Measurements from ENCODE around the gene METRNL.

DNA sequence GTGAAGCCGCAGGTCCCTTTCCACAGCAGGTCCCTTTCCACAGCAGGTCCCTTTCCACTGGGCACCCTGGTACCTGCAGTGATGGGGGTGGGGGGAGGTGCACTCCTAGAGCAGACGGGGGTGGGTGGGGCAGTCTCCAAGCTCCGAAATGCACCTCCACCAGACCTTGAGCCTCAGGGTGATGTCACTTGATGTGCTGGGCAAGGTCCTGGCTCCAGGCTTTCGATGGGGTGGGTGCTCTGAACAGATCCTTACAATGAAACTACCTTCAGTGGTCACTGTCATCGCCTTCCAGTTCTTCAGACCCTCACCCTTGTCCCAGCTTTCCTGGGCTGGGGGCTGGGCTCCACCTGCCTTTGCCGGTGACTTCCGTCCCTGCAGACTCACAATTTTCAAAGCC is 1.5 kb upstream of the METRNL start:
- TF ChIP-seq, protein P1, sequence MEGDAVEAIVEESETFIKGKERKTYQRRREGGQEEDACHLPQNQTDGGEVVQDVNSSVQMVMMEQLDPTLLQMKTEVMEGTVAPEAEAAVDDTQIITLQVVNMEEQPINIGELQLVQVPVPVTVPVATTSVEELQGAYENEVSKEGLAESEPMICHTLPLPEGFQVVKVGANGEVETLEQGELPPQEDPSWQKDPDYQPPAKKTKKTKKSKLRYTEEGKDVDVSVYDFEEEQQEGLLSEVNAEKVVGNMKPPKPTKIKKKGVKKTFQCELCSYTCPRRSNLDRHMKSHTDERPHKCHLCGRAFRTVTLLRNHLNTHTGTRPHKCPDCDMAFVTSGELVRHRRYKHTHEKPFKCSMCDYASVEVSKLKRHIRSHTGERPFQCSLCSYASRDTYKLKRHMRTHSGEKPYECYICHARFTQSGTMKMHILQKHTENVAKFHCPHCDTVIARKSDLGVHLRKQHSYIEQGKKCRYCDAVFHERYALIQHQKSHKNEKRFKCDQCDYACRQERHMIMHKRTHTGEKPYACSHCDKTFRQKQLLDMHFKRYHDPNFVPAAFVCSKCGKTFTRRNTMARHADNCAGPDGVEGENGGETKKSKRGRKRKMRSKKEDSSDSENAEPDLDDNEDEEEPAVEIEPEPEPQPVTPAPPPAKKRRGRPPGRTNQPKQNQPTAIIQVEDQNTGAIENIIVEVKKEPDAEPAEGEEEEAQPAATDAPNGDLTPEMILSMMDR (IDR thresholded peaks at IDR 0.05; ENCODE audit: poor library complexity, severe bottlenecking): no peak
- no peak for TF ChIP-seq EP300 (conservative IDR thresholded peaks at IDR 0.05; ENCODE audit: poor library complexity, severe bottlenecking)
- no peak for TF ChIP-seq EZH2 (IDR thresholded peaks at IDR 0.05; ENCODE audit: borderline replicate concordance, insufficient read depth, low read length, poor library complexity, severe bottlenecking)
- TF ChIP-seq, protein P2, sequence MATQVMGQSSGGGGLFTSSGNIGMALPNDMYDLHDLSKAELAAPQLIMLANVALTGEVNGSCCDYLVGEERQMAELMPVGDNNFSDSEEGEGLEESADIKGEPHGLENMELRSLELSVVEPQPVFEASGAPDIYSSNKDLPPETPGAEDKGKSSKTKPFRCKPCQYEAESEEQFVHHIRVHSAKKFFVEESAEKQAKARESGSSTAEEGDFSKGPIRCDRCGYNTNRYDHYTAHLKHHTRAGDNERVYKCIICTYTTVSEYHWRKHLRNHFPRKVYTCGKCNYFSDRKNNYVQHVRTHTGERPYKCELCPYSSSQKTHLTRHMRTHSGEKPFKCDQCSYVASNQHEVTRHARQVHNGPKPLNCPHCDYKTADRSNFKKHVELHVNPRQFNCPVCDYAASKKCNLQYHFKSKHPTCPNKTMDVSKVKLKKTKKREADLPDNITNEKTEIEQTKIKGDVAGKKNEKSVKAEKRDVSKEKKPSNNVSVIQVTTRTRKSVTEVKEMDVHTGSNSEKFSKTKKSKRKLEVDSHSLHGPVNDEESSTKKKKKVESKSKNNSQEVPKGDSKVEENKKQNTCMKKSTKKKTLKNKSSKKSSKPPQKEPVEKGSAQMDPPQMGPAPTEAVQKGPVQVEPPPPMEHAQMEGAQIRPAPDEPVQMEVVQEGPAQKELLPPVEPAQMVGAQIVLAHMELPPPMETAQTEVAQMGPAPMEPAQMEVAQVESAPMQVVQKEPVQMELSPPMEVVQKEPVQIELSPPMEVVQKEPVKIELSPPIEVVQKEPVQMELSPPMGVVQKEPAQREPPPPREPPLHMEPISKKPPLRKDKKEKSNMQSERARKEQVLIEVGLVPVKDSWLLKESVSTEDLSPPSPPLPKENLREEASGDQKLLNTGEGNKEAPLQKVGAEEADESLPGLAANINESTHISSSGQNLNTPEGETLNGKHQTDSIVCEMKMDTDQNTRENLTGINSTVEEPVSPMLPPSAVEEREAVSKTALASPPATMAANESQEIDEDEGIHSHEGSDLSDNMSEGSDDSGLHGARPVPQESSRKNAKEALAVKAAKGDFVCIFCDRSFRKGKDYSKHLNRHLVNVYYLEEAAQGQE (IDR thresholded peaks at IDR 0.05; ENCODE audit: borderline replicate concordance): no peak
- TF ChIP-seq MXI1 (conservative IDR thresholded peaks at IDR 0.05; ENCODE audit: poor library complexity, severe bottlenecking): no peak
- no peak for TF ChIP-seq RAD21 (conservative IDR thresholded peaks at IDR 0.05)
- TF ChIP-seq POLR2AphosphoS5 (IDR thresholded peaks at IDR 0.05): no peak
